WERI-Rb-1 (cell line): ENCODE results near the gene RRAGD.

ENCODE experiments used
- DNase-seq: peaks from one replicate; pipeline ENCODE4 v3.0.0-alpha.2; 2020
- H3K27ac ChIP-seq: fragments of 250-450 bp; sonication (Bioruptor Pico); 2 replicates; pipeline ENCODE4 v1.5.1; 2020; ENCODE audit warnings: mild to moderate bottlenecking, moderate library complexity
- H3K27me3 ChIP-seq: fragments of 250-450 bp; sonication (Bioruptor Pico); 2 replicates; pipeline ENCODE4 v1.5.1; 2021; ENCODE audit warnings: mild to moderate bottlenecking, low read depth, moderate library complexity; ENCODE audit not compliant: insufficient read depth, severe bottlenecking
- H3K36me3 ChIP-seq: fragments of 250-450 bp; sonication (Bioruptor Pico); 2 replicates; pipeline ENCODE4 v1.5.1; 2020; ENCODE audit warnings: mild to moderate bottlenecking, moderate library complexity
- H3K4me3 ChIP-seq: 2 replicates; pipeline ENCODE4 v1.5.1; 2011; ENCODE audit warnings: low read depth, mild to moderate bottlenecking, control low read depth, low read length
- H3K9me3 ChIP-seq: fragments of 250-450 bp; sonication (Bioruptor Pico); 2 replicates; pipeline ENCODE4 v1.5.1; 2021; ENCODE audit warnings: mild to moderate bottlenecking, moderate library complexity; ENCODE audit not compliant: severe bottlenecking
- TF ChIP-seq, protein P1 (sequence below): IDR thresholded peaks from 2 replicates; pipeline ENCODE4 v1.5.1; 2011; ENCODE audit warnings: low read depth, mild to moderate bottlenecking, control low read depth, inconsistent platforms, low read length

Gene RRAGD

DNA sequence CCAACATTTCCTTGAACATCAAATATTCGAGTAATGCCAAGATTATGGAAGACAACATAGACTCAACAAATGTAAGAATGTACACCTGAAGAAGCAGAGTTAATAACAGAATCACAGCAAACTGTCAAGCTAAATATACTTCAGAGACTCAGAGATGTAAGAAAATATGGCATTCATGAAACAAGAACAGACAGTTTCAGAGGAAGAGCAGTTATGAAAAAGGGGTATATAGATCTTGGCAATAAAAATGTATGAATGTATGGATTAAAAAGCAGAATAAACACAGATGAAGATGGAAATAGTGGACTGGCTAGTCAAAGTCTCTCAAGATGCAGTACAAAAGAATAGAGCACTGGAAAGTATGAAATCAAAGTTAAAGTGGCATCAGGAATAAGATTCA lies 18.4 kb downstream of the RRAGD start:
- H3K9me3 ChIP-seq = no peaks in the 10 kb centered on the region
- TF ChIP-seq, protein P1, sequence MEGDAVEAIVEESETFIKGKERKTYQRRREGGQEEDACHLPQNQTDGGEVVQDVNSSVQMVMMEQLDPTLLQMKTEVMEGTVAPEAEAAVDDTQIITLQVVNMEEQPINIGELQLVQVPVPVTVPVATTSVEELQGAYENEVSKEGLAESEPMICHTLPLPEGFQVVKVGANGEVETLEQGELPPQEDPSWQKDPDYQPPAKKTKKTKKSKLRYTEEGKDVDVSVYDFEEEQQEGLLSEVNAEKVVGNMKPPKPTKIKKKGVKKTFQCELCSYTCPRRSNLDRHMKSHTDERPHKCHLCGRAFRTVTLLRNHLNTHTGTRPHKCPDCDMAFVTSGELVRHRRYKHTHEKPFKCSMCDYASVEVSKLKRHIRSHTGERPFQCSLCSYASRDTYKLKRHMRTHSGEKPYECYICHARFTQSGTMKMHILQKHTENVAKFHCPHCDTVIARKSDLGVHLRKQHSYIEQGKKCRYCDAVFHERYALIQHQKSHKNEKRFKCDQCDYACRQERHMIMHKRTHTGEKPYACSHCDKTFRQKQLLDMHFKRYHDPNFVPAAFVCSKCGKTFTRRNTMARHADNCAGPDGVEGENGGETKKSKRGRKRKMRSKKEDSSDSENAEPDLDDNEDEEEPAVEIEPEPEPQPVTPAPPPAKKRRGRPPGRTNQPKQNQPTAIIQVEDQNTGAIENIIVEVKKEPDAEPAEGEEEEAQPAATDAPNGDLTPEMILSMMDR = no peak
- no peaks in the 10 kb centered on the region; the same call in 1 of the 2 replicates for H3K36me3 ChIP-seq
- H3K27me3 ChIP-seq = no peaks in the 10 kb centered on the region
- H3K4me3 ChIP-seq = no peak overlapping the region
- no peak for DNase-seq
- no peak overlapping the region for H3K27ac ChIP-seq

DNA sequence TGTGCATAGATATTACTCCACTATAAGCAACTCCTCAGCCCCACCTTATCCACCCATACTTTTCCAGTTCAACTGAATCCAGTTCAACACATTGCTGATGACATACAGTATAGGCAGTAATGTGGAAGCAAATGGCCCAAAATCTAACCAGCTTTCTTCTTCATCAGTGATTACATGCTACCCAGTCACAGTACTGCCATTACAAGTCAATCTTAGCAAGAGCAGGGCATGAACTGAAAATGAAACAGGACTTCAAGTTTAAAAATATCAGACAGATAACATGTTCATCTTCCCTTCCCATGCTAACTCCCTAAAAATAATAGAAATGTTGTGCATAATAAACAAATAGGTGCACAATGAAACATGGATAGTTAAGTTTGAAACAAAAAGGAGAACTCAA lies 19.2 kb downstream of the RRAGD start:
- no peaks in the 10 kb centered on the region; the same call in 1 of the 2 replicates for H3K36me3 ChIP-seq
- DNase-seq = no peak
- TF ChIP-seq, protein P1 = no peak
- no peaks in the 10 kb centered on the region for H3K9me3 ChIP-seq
- H3K27me3 ChIP-seq = no peaks in the 10 kb centered on the region
- no peak overlapping the region for H3K27ac ChIP-seq
- no peak overlapping the region for H3K4me3 ChIP-seq

DNA sequence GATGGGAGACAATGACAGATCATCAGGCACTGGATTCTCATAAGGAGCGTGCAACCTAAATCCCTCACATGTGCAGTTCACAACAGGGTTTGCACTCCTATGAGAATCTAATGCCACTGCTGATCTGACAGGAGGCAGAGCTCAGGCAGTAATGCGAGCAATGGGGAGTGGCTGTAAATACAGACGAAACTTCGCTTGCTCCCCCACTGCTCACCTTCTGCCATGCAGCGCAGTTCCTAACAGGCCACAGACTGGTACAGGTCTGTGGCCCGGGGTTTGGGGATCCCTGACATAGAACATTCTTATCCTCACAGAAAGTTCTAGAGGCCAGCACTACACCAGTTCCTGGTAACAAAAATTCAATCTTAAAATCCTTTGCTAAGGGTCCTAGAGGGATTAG lies 23.2 kb downstream of the RRAGD start:
- H3K36me3 ChIP-seq = peaks cover 10% of the 10 kb centered on the region
- no peaks in the 10 kb centered on the region for H3K27me3 ChIP-seq
- no peak for DNase-seq
- H3K4me3 ChIP-seq = no peak overlapping the region
- TF ChIP-seq, protein P1 = no peak
- no peaks in the 10 kb centered on the region for H3K9me3 ChIP-seq
- H3K27ac ChIP-seq = no peak overlapping the region

DNA sequence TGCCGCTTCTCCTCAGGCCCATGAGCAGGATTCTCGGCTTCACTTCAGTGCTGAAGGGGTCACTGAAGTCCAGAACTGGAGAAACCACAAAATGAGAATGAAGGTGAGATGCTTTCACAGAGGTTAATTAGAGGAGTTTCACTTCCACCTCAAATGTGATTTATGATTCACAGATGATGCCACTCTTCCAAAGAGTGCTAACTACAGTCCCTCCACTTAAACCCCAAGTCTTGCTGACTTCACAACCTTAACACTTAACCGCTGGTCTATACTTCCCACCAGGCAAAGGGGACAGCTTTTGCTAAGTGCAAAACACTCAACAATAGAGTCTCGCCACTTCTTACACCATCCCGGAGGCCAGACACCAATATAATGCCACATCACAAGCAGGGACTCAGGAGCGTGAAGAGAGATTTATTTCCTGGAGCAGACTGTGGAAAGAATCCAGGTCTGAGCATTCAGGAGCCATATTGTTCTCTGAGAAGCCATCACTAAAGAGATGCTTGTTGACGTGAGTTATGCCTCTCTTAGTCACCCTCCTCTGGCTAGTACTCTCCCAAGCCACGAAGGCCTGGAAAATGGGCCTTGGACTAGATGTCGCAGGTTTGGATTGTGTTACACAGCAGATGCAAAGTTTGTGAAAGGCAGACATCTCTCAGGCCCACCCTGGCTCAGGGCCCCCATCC lies 24.4 kb downstream of the RRAGD start:
- no peak for DNase-seq
- TF ChIP-seq, protein P1 = no peak
- Histone ChIP-seq H3K27me3 (no peaks in the 10 kb centered on the region), H3K36me3 (peaks cover 10% of the 10 kb centered on the region), H3K9me3 (no peaks in the 10 kb centered on the region), H3K27ac (no peak overlapping the region), H3K4me3 (no peak overlapping the region)

DNA sequence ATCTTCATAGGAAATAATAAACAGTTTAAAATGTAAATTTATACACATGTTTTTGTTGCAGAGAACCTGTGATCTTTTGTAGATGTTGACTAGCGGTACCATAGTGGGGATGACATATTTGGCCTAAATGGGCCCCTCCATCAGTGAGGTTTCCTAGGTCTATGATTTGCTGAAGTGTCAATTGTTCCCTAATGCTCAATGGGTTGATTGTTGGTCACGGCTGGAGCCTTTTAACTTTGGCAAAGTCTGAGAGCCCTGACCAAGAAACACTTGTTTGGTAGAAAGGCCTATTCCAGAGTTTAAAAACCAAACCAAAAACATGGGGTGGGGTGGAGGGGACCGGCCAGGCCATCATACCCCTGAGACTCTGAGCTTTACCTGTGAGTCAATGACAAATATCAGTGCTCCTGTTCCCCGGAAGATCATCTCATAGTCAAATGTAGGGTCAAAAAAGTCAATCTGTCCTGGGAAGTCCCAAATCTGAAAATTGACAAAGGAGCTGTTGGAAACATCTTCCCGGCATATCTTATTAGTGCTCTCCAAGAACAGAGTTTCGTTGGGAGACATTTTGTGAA lies 25.1 kb downstream of the RRAGD start:
- no peak overlapping the region for H3K4me3 ChIP-seq
- no peak overlapping the region for H3K27ac ChIP-seq
- no peak for DNase-seq
- no peaks in the 10 kb centered on the region for H3K9me3 ChIP-seq
- peaks cover 10% of the 10 kb centered on the region for H3K36me3 ChIP-seq
- no peaks in the 10 kb centered on the region for H3K27me3 ChIP-seq
- TF ChIP-seq, protein P1 = no peak
